PC-9 (cell line): ENCODE results near the gene ISG15. TPM values are rescaled to one million over a fixed set of nuclear protein-coding genes. Genes with fewer than 3 reads are reported as not detected.

ENCODE experiments used
- BruUV-seq: library from RNA; stranded (reverse); fragments of 400-500 nt; replicated peaks from 2 replicates; lab custom pipeline; 2021; lab: Mats Ljungman, UMichigan
- CTCF ChIA-PET: fragments of 300-600 bp; sonication (Branson Sonifier 250); formaldehyde crosslinking; loops from one replicate; lab custom pipeline; 2022; ENCODE audit warnings: antibody characterized with exemption; lab: Charles Lee
- POLR2A ChIA-PET: fragments of 300-600 bp; sonication (Branson Sonifier 250); formaldehyde crosslinking; loops from one replicate; lab custom pipeline; 2022; ENCODE audit warnings: antibody characterized with exemption; ENCODE audit not compliant: unreplicated experiment; lab: Charles Lee
- DNase-seq, 2 experiments: peaks; one replicate each; pipeline versions ENCODE4 v3.0.0 to v3.0.0-alpha.2; 2015 to 2022; ENCODE audit warnings: mixed read lengths in 1 of 2
- H2AFZ ChIP-seq: fragments of 200-600 bp; sonication (generic); 2 replicates; pipeline ENCODE4 v1.8.1; 2017; ENCODE audit warnings: antibody characterized with exemption
- H3F3A ChIP-seq: fragments of 200-600 bp; sonication (generic); 2 replicates; pipeline ENCODE4 v1.8.1; 2017; ENCODE audit warnings: antibody characterized with exemption, mild to moderate bottlenecking, low read depth; ENCODE audit not compliant: insufficient read depth
- H3K27ac ChIP-seq: fragments of 200-600 bp; sonication (generic); 2 replicates; pipeline ENCODE4 v1.6.1; 2016; ENCODE audit warnings: mixed run types
- H3K27me3 ChIP-seq: fragments of 200-600 bp; sonication (generic); 2 replicates; pipeline ENCODE4 v1.6.1; 2016; ENCODE audit warnings: low read depth, mixed run types; ENCODE audit not compliant: insufficient read depth
- H3K36me3 ChIP-seq: fragments of 200-600 bp; sonication (generic); 2 replicates; pipeline ENCODE4 v1.6.1; 2016; ENCODE audit warnings: low read depth, mixed run types
- H3K4me1 ChIP-seq: fragments of 200-600 bp; sonication (generic); replicated peaks from 2 replicates; pipeline ENCODE4 v1.6.1; 2016; ENCODE audit warnings: mixed run types; ENCODE audit not compliant: insufficient read depth
- H3K4me2 ChIP-seq: fragments of 200-600 bp; sonication (generic); 2 replicates; pipeline ENCODE4 v1.6.1; 2017; ENCODE audit warnings: mixed run types
- H3K4me3 ChIP-seq: fragments of 200-600 bp; sonication (generic); 2 replicates; pipeline ENCODE4 v1.6.1; 2016; ENCODE audit warnings: mixed run types
- H3K79me2 ChIP-seq: fragments of 200-600 bp; sonication (generic); 2 replicates; pipeline ENCODE4 v1.6.1; 2017; ENCODE audit warnings: low read depth, mixed run types
- H3K9me2 ChIP-seq: fragments of 200-600 bp; sonication (generic); 2 replicates; pipeline ENCODE4 v1.8.1; 2017; ENCODE audit warnings: mild to moderate bottlenecking; ENCODE audit not compliant: insufficient read depth
- H3K9me3 ChIP-seq: fragments of 200-600 bp; sonication (generic); 2 replicates; pipeline ENCODE4 v1.8.1; 2016; ENCODE audit warnings: low read depth; ENCODE audit not compliant: insufficient read depth
- H4K20me1 ChIP-seq: fragments of 200-600 bp; sonication (generic); 2 replicates; pipeline ENCODE4 v1.8.1; 2017; ENCODE audit not compliant: insufficient read depth
- EZH2 ChIP-seq: fragments of 200-600 bp; sonication (generic); IDR thresholded peaks from 2 replicates; pipeline ENCODE4 v1.8.0; 2017; ENCODE audit warnings: antibody characterized with exemption, low read depth
- intact Hi-C: fragments of 100-400 bp; cut with micrococcal nuclease; formaldehyde crosslinking; loops from one replicate; pipeline ENCODE4 v1.10.0; 2022; ENCODE audit not compliant: unreplicated experiment
- total RNA-seq: library from RNA; stranded (reverse); gene quantifications from 2 replicates; pipeline ENCODE4 v1.2.3, GENCODE V29; 2021
- TF ChIP-seq, protein P1 (sequence below): fragments of 200-600 bp; sonication (generic); conservative IDR thresholded peaks from 2 replicates; pipeline ENCODE4 v1.6.1; 2017; ENCODE audit warnings: mixed run types, antibody characterized with exemption, mild to moderate bottlenecking, moderate library complexity

The ISG15 gene
- total RNA-seq, 1 experiment from 2014 or later, result 20.9 TPM

DNA sequence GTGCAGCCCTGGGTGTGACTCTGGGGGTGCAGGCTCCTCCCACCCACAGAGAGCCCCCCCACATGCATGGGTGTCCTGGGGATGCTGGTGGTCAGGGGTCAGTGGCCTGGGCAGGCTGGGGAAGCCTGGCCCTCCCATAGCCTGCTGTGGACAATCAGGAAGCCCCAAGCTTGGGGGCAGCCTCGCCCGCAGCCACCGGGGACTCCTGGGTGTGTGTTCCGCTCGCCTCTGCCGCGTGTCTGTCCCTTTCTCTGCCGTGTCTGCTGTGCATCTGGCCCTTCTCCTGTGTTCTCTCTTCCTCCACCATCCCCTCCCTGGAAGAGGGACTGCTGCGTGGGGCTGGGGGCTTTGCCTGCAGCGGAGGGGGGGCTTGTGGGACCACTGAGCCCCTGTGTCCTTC is 29.5 kb downstream of the ISG15 start:
- H3K9me2 ChIP-seq, result no peaks in the 10 kb centered on the region
- H3F3A ChIP-seq, result peaks cover 6% of the 10 kb centered on the region; the same call in 1 of the 2 replicates
- POLR2A ChIA-PET, result no interaction called here
- no TSS peak for BruUV-seq
- no peaks in the 10 kb centered on the region for H3K27me3 ChIP-seq
- CTCF ChIA-PET, result no interaction called here
- intact Hi-C loops, result no loop called here
- no peaks in the 10 kb centered on the region for H3K9me3 ChIP-seq
- no peak for TF ChIP-seq EZH2
- TF ChIP-seq, protein P1, sequence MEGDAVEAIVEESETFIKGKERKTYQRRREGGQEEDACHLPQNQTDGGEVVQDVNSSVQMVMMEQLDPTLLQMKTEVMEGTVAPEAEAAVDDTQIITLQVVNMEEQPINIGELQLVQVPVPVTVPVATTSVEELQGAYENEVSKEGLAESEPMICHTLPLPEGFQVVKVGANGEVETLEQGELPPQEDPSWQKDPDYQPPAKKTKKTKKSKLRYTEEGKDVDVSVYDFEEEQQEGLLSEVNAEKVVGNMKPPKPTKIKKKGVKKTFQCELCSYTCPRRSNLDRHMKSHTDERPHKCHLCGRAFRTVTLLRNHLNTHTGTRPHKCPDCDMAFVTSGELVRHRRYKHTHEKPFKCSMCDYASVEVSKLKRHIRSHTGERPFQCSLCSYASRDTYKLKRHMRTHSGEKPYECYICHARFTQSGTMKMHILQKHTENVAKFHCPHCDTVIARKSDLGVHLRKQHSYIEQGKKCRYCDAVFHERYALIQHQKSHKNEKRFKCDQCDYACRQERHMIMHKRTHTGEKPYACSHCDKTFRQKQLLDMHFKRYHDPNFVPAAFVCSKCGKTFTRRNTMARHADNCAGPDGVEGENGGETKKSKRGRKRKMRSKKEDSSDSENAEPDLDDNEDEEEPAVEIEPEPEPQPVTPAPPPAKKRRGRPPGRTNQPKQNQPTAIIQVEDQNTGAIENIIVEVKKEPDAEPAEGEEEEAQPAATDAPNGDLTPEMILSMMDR, result no peak
- no peaks in the 10 kb centered on the region for H3K79me2 ChIP-seq
- no peak overlapping the region for H3K4me3 ChIP-seq
- peaks cover 44% of the 10 kb centered on the region for H4K20me1 ChIP-seq
- no peak overlapping the region for H3K4me2 ChIP-seq
- no peak overlapping the region for H2AFZ ChIP-seq
- DNase-seq, result no peak
- no peak overlapping the region for H3K27ac ChIP-seq
- H3K4me1 ChIP-seq, result no peaks in the 10 kb centered on the region
- H3K36me3 ChIP-seq, result no peaks in the 10 kb centered on the region

- H3K36me3 ChIP-seq, result no peaks in the 10 kb centered on the region
- H3F3A ChIP-seq, result peaks cover 2% of the 10 kb centered on the region; the same call in 1 of the 2 replicates
- intact Hi-C loops, result no loop called here
- H3K79me2 ChIP-seq, result no peaks in the 10 kb centered on the region
- H3K27ac ChIP-seq, result no peak overlapping the region
- POLR2A ChIA-PET, result no interaction called here
- H3K4me2 ChIP-seq, result no peak overlapping the region
- BruUV-seq, result no TSS peak
- CTCF ChIA-PET, result no interaction called here
- no peak for DNase-seq
- no peaks in the 10 kb centered on the region for H3K27me3 ChIP-seq
- TF ChIP-seq, protein P1, result no peak
- no peak for TF ChIP-seq EZH2
- peaks cover 39% of the 10 kb centered on the region for H4K20me1 ChIP-seq
- no peak overlapping the region for H3K4me3 ChIP-seq
- no peaks in the 10 kb centered on the region for H3K9me3 ChIP-seq
- no peak overlapping the region for H2AFZ ChIP-seq
- no peaks in the 10 kb centered on the region for H3K9me2 ChIP-seq
- H3K4me1 ChIP-seq, result no peaks in the 10 kb centered on the region
Measured at GRCh38 chr1:1043411-1043810, 30.1 kb downstream of the ISG15 start.

- Histone ChIP-seq H3K79me2 (no peaks in the 10 kb centered on the region), H3K27ac (no peak overlapping the region), H3K4me3 (no peak overlapping the region), H3K36me3 (no peaks in the 10 kb centered on the region), H3K9me3 (no peaks in the 10 kb centered on the region), H2AFZ (no peak overlapping the region), H3K27me3 (no peaks in the 10 kb centered on the region), H3F3A (no peaks in the 10 kb centered on the region), H3K9me2 (no peaks in the 10 kb centered on the region), H3K4me2 (no peak overlapping the region), H4K20me1 (peaks cover 35% of the 10 kb centered on the region), H3K4me1 (no peaks in the 10 kb centered on the region)
- BruUV-seq, result no TSS peak
- POLR2A ChIA-PET, result no interaction called here
- DNase-seq, result no peak
- intact Hi-C loops, result no loop called here
- TF ChIP-seq, protein P1, result no peak
- TF ChIP-seq EZH2, result no peak
- CTCF ChIA-PET, result no interaction called here
Measured at GRCh38 chr1:1043921-1044320, 30.6 kb downstream of the ISG15 start.
